K562 (cell line): ENCODE measurements around the gene FUZ. TPM values are rescaled to one million over a fixed set of nuclear protein-coding genes. Genes with fewer than 3 reads are reported as not detected.

Experiments
- ATAC-seq: fragments of 200-7000 bp; cut with Tn5 transposase; 3 replicates; pipeline ENCODE4 v1.9.1; 2020; ENCODE audit warnings: moderate library complexity
- BruUV-seq: library from RNA; stranded (reverse); fragments of 400-500 nt; replicated peaks from 2 replicates; lab custom pipeline; 2021; lab: Mats Ljungman, UMichigan
- CTCF ChIA-PET: fragments of 300-600 bp; formaldehyde crosslinking; extraction: SDS; loops from one replicate; lab custom pipeline; 2021; ENCODE audit warnings: low intra/inter-chr PET ratio; lab: Yijun Ruan, JAX
- POLR2A ChIA-PET: fragments of 300-600, 350-650 bp; sonication (Branson Sonifier 250); formaldehyde crosslinking; extraction: SDS; loops from one replicate; lab custom pipeline; 2021; ENCODE audit warnings: antibody characterized with exemption, inconsistent platforms; lab: Yijun Ruan, JAX
- DNase-seq, 4 experiments: peaks; one replicate each; pipeline versions ENCODE4 v3.0.0 to v3.0.0-alpha.2; 2011 to 2018; ENCODE audit warnings: low spot score in 3 of 4, mixed read lengths in 3 of 4; ENCODE audit errors: extremely low read depth in 1 of 4
- FAIRE-seq: peaks from 2 replicates; lab custom pipeline; 2011; peaks lifted over from hg19 to GRCh38; lab: Jason Lieb, UNC
- H2AFZ ChIP-seq: 2 replicates; pipeline ENCODE4 v1.6.0; 2011; ENCODE audit warnings: low read depth, low read length, control low read depth, inconsistent platforms
- H3K27ac ChIP-seq: fragments of 200-600 bp; 3 replicates; pipeline ENCODE4 v1.8.0; 2011; ENCODE audit warnings: low read depth, mild to moderate bottlenecking, control low read depth, inconsistent platforms, low read length, moderate library complexity, mixed read lengths; ENCODE audit errors: extremely low read depth
- H3K27me3 ChIP-seq, 2 experiments: fragments of 300-600 bp in 1 of 2; 2 replicates in 1 of 2; 3 replicates in 1 of 2; pipeline versions ENCODE4 v1.6.0 to v1.8.0; 2011; ENCODE audit warnings: inconsistent platforms in 2 of 2, low read length in 2 of 2, mild to moderate bottlenecking in 1 of 2, mixed read lengths in 1 of 2, moderate library complexity in 1 of 2; ENCODE audit not compliant: control insufficient read depth in 2 of 2, insufficient read depth in 2 of 2
- H3K36me3 ChIP-seq: fragments of 300-600 bp; 3 replicates; pipeline ENCODE4 v1.8.0; 2011; ENCODE audit warnings: mild to moderate bottlenecking, low read length, inconsistent platforms; ENCODE audit not compliant: control insufficient read depth, insufficient read depth
- H3K4me1 ChIP-seq, 2 experiments: fragments of 200-600 bp in 1 of 2; replicated peaks in 1 of 2; 2 replicates in 1 of 2; 3 replicates in 1 of 2; pipeline versions ENCODE4 v1.5.1 to v1.8.0; 2011; ENCODE audit warnings: inconsistent platforms in 2 of 2, low read length in 2 of 2, mild to moderate bottlenecking in 1 of 2, mixed read lengths in 1 of 2, moderate library complexity in 1 of 2; ENCODE audit not compliant: control insufficient read depth in 2 of 2, insufficient read depth in 2 of 2
- H3K4me2 ChIP-seq: 2 replicates; pipeline ENCODE4 v1.6.1; 2011; ENCODE audit warnings: low read length, control low read depth, inconsistent platforms, mixed read lengths; ENCODE audit not compliant: insufficient read depth
- H3K4me3 ChIP-seq: fragments of 200-600 bp; sonication (generic), shearing (Covaris generic); 2 replicates; pipeline ENCODE4 v1.5.1; 2016; ENCODE audit warnings: control low read depth, inconsistent platforms
- H3K79me2 ChIP-seq: fragments of 200-600 bp; 3 replicates; pipeline ENCODE4 v1.8.0; 2011; ENCODE audit warnings: low read length, inconsistent platforms; ENCODE audit not compliant: control insufficient read depth, insufficient read depth
- H3K9ac ChIP-seq, 2 experiments: 2 replicates each; pipeline versions ENCODE4 v1.6.0 to v1.6.1; 2011; ENCODE audit warnings: low read depth in 2 of 2, low read length in 2 of 2, control low read depth in 1 of 2, inconsistent platforms in 1 of 2, mild to moderate bottlenecking in 1 of 2, mixed read lengths in 1 of 2; ENCODE audit not compliant: insufficient read depth in 1 of 2
- H3K9me1 ChIP-seq: one replicate; pipeline ENCODE4 v1.6.0; 2011; ENCODE audit warnings: inconsistent platforms, mild to moderate bottlenecking, low read length, moderate library complexity; ENCODE audit not compliant: control insufficient read depth, insufficient read depth
- H3K9me3 ChIP-seq: replicated peaks from 2 replicates; pipeline ENCODE4 v1.5.1; 2011; ENCODE audit warnings: low read depth, low read length, inconsistent platforms; ENCODE audit not compliant: control insufficient read depth, insufficient read depth
- H4K20me1 ChIP-seq: replicated peaks from 2 replicates; pipeline ENCODE4 v1.6.1; 2011; ENCODE audit warnings: low read length, inconsistent platforms, mixed read lengths; ENCODE audit not compliant: control insufficient read depth, insufficient read depth
- BRD9 ChIP-seq: fragments of 450-650 bp; IDR thresholded peaks from 2 replicates; pipeline ENCODE4 v1.6.1; 2018; ENCODE audit warnings: low read depth; ENCODE audit not compliant: partially characterized antibody
- CHD4 ChIP-seq: fragments of 200-600 bp; sonication (generic); IDR thresholded peaks from 3 replicates; pipeline ENCODE4 v1.6.1; 2012; ENCODE audit warnings: low read depth, mild to moderate bottlenecking, mixed read lengths, low read length, inconsistent platforms; ENCODE audit not compliant: insufficient read depth, insufficient replicate concordance, poor library complexity, severe bottlenecking
- FOXM1 ChIP-seq, 2 experiments: fragments of 450-650 bp in 1 of 2; sonication (generic) in 1 of 2; formaldehyde crosslinking in 1 of 2; IDR thresholded peaks; 2 replicates each; pipeline versions ENCODE4 v1.6.1 to v1.9.0; 2017 to 2022; ENCODE audit warnings: low read depth in 2 of 2, mild to moderate bottlenecking in 2 of 2, missing genetic modification reagents in 1 of 2, moderate library complexity in 1 of 2
- GABPB1 ChIP-seq: sonication (generic); formaldehyde crosslinking; IDR thresholded peaks from 2 replicates; pipeline ENCODE4 v1.8.0; 2022; ENCODE audit warnings: mild to moderate bottlenecking, missing genetic modification reagents
- HDAC1 ChIP-seq, 2 experiments: fragments of 450-650 bp; IDR thresholded peaks; 2 replicates each; pipeline ENCODE4 v1.6.1; 2016 to 2017; ENCODE audit warnings: inconsistent platforms in 1 of 2, mild to moderate bottlenecking in 1 of 2, moderate library complexity in 1 of 2
- HDGF ChIP-seq: fragments of 450-650 bp; IDR thresholded peaks from 2 replicates; pipeline ENCODE4 v1.6.1; 2016
- JUN ChIP-seq, 2 experiments: sonication (generic) in 1 of 2; formaldehyde crosslinking in 1 of 2; IDR thresholded peaks; 2 replicates each; pipeline versions ENCODE4 v1.6.1 to v1.8.0; 2012 to 2022; ENCODE audit warnings: borderline replicate concordance in 2 of 2, mild to moderate bottlenecking in 2 of 2, improper control_type of control experiment in 1 of 2, low read depth in 1 of 2, low read length in 1 of 2, missing genetic modification reagents in 1 of 2
- MED1 ChIP-seq: sonication (generic); formaldehyde crosslinking; IDR thresholded peaks from 2 replicates; pipeline ENCODE4 v1.8.1; 2023; ENCODE audit warnings: missing genetic modification reagents, borderline replicate concordance
- PHF20 ChIP-seq: fragments of 450-650 bp; IDR thresholded peaks from 2 replicates; pipeline ENCODE4 v1.6.1; 2018; ENCODE audit not compliant: partially characterized antibody
- RBM25 ChIP-seq: fragments of 200-400 bp; formaldehyde crosslinking; IDR thresholded peaks from 2 replicates; pipeline ENCODE4 v1.6.1; 2018; ENCODE audit warnings: low read length, low read depth, moderate library complexity; ENCODE audit not compliant: severe bottlenecking
- RCOR1 ChIP-seq, 2 experiments: IDR thresholded peaks; 2 replicates each; pipeline ENCODE4 v1.6.1; 2012; ENCODE audit warnings: low read depth in 2 of 2, low read length in 2 of 2, borderline replicate concordance in 1 of 2, improper control_type of control experiment in 1 of 2
- SMARCA5 ChIP-seq: fragments of 450-650 bp; IDR thresholded peaks from 2 replicates; pipeline ENCODE4 v1.6.1; 2016
- SREBF2 ChIP-seq: sonication (generic); formaldehyde crosslinking; IDR thresholded peaks from 2 replicates; pipeline ENCODE4 v1.4.0; 2020; ENCODE audit warnings: mild to moderate bottlenecking, missing genetic modification reagents
- TAL1 ChIP-seq: fragments of 450-650 bp; IDR thresholded peaks from 2 replicates; pipeline ENCODE4 v1.6.1; 2016; ENCODE audit warnings: mild to moderate bottlenecking
- TCF7 ChIP-seq: sonication (generic); IDR thresholded peaks from 2 replicates; pipeline ENCODE4 v1.6.1; 2016; ENCODE audit warnings: antibody characterized with exemption, borderline replicate concordance
- VEZF1 ChIP-seq: fragments of 200-800 bp; sonication (Bioruptor generic); IDR thresholded peaks from 2 replicates; pipeline ENCODE4 v1.6.1; 2017; ENCODE audit warnings: missing genetic modification characterization, missing compliant biosample characterization
- ZNF398 ChIP-seq: fragments of 250-450 bp; sonication (Bioruptor Pico); IDR thresholded peaks from 2 replicates; pipeline ENCODE4 v1.8.0; 2021; ENCODE audit warnings: moderate library complexity, mild to moderate bottlenecking, inconsistent platforms
- ZNF77 ChIP-seq: fragments of 250-450 bp; sonication (Bioruptor Pico); IDR thresholded peaks from 2 replicates; pipeline ENCODE4 v1.5.0; 2020
- WGBS: fragments of 100-300 bp; shearing (Covaris generic); methylation state at CpG from one replicate; pipeline ENCODE4 v1.1.6; 2016; ENCODE audit warnings: low coverage, mixed read lengths; ENCODE audit not compliant: insufficient coverage; ENCODE audit errors: missing lambda C conversion rate; 5-methylcytosine and 5-hydroxymethylcytosine counted together
- in situ Hi-C: fragments of 300-500 bp; cut with MboI; formaldehyde crosslinking; loops from 4 replicates; pipeline ENCODE4 v1.15.0; 2018; ENCODE audit warnings: inconsistent platforms, mixed read lengths
- intact Hi-C: fragments of 100-400 bp; cut with micrococcal nuclease; formaldehyde crosslinking; loops from 2 replicates; pipeline ENCODE4 v1.14.2; 2022
- polyA plus RNA-seq, 8 experiments: library from polyadenylated mRNA; depleted of rRNA in 4 of 8; stranded (reverse) in 5 of 8; unstranded in 3 of 8; fragments of >200 nt; fragmentation: Nextera tagmentation in 2 of 8; fragmentation: Illumina TruSeq in 1 of 8; extraction: Ambion mirVana in 2 of 8; extraction: Trizol in 1 of 8; gene quantifications; 2 replicates each; pipeline versions ENCODE4 v1.2.1 to v1.2.3, GENCODE V29; 2011 to 2014; ENCODE audit warnings: inconsistent platforms in 1 of 8, missing spikeins in 1 of 8
- total RNA-seq, 7 experiments: library from RNA; depleted of rRNA in 6 of 7; stranded (reverse); fragments of >200 nt in 6 of 7; fragmentation: Illumina TruSeq in 2 of 7; extraction: Trizol in 2 of 7; gene quantifications; 2 replicates each; pipeline versions ENCODE4 v1.2.1 to v1.2.3, GENCODE V29; 2011 to 2021; ENCODE audit warnings: low replicate concordance in 1 of 7

Gene FUZ
- total and polyA plus RNA-seq, 9 of the 15 experiments (the other 6 are each of a cell fraction or from before 2014, with no cell fraction given): 0.17 to 7.6 (median 3.6) TPM; not detected in 1

- in situ Hi-C loops: no loop called here
- ChIA-PET POLR2A (interaction anchor here (1.4 kb wide), 1 partner anchor 22 kb away, joined by 4 read pairs; no protein-coding TSS in a partner anchor), CTCF (no interaction called here)
- Histone ChIP-seq H3K9me3 (no peaks in the 10 kb centered on the region), H3K36me3 (peaks cover 68% of the 10 kb centered on the region), H3K27me3 (no peaks in the 10 kb centered on the region), H3K9me1 (no peaks in the 10 kb centered on the region), H3K4me1 (peaks cover 25 to 70% of the 10 kb centered on the region in 2 experiments), H4K20me1 (peaks cover 5% of the 10 kb centered on the region), H3K4me3 (no peak overlapping the region), H3K9ac (peak overlapping the region in 1 of 2 experiments; percentile 8; a peak in 1 of 4 replicates), H3K4me2 (no peak overlapping the region), H3K27ac (0 out of 3 replicates have a peak overlapping the region, but pooled peaks have one; percentile 39), H2AFZ (no peak overlapping the region), H3K79me2 (no peaks in the 10 kb centered on the region)
- intact Hi-C loops: loop anchor here (5.0 kb wide), 1 partner anchor 39 kb away; the partner anchor contains the start of gene AP2A1
- BruUV-seq: no TSS peak
- 84% methylated on average over 14 of the region's 20 CpGs for WGBS
- FAIRE-seq: no peak
- no peak for ATAC-seq
- no peak for DNase-seq
- no peak for TF ChIP-seq JUN (IDR thresholded peaks at IDR 0.05; ENCODE audit: borderline replicate concordance, low read depth, low read length)
- TF ChIP-seq JUN (CRISPR knock-in tag; IDR thresholded peaks at IDR 0.05; ENCODE audit: borderline replicate concordance): no peak
- TF ChIP-seq HDGF: no peak
- TF ChIP-seq TAL1: no peak
- TF ChIP-seq SMARCA5: peak; percentile 84
- TF ChIP-seq FOXM1 (IDR thresholded peaks at IDR 0.05; ENCODE audit: low read depth): no peak
- no peak for TF ChIP-seq FOXM1 (CRISPR knock-in tag; IDR thresholded peaks at IDR 0.05; ENCODE audit: low read depth)
- peak; percentile 92 for TF ChIP-seq RBM25
- TF ChIP-seq TCF7: no peak
- TF ChIP-seq HDAC1 (IDR thresholded peaks at IDR 0.05): peak in 1 of 2 experiments; percentile 32; a peak in 1 of 4 replicates
- TF ChIP-seq PHF20: peak; percentile 46
- TF ChIP-seq BRD9: no peak
- TF ChIP-seq CHD4: peak; percentile 32
- no peak for TF ChIP-seq ZNF398 (CRISPR knock-in tag)
- TF ChIP-seq ZNF77 (CRISPR knock-in tag): no peak
- no peak for TF ChIP-seq MED1 (CRISPR knock-in tag)
- peak; percentile 44 for TF ChIP-seq GABPB1
- TF ChIP-seq SREBF2 (CRISPR knock-in tag): no peak
- 0 out of 2 replicates have a peak, but pooled peaks have one; percentile 24 for TF ChIP-seq VEZF1 (CRISPR knock-in tag)
- TF ChIP-seq RCOR1 (IDR thresholded peaks at IDR 0.05; ENCODE audit: borderline replicate concordance in 1 of 2, low read depth in 2 of 2, low read length in 2 of 2): peak; percentile 65 to 81; a peak in 3 of 4 replicates
Observed at GRCh38 chr19:49805822-49806619, 7.1 kb downstream of the FUZ start.
